ENCODE results near the gene MPL. TPM values are rescaled to one million over a fixed set of nuclear protein-coding genes. Genes with fewer than 3 reads are reported as not detected.

The MPL gene
- total and polyA plus RNA-seq, 2 of the 8 experiments (the other 6 are each of a cell fraction or from before 2014, with no cell fraction given) = 0.08 TPM; not detected in 1

- Histone ChIP-seq H2BK20ac (ENCODE audit: low read length) (no peak overlapping the region), H3K79me2 (ENCODE audit: control insufficient read depth in 1 of 2, insufficient read depth in 2 of 2, low read length in 2 of 2) (no peaks in the 10 kb centered on the region), H3K4me3 (ENCODE audit: extremely low read depth in 1 of 4, insufficient read depth in 2 of 4, low read depth in 3 of 4, low read length in 4 of 4) (no peak overlapping the region), H4K20me1 (replicated peaks in 1 of 2; ENCODE audit: control insufficient read depth in 1 of 2, insufficient read depth in 2 of 2, low read length in 2 of 2) (no peaks in the 10 kb centered on the region), H3K27me3 (replicated peaks in 1 of 4; ENCODE audit: control insufficient read depth in 3 of 4, extremely low read depth in 1 of 4, insufficient read depth in 3 of 4, low read length in 3 of 4) (no peaks in the 10 kb centered on the region), H3K4me1 (replicated peaks in 1 of 4; ENCODE audit: control insufficient read depth in 3 of 4, insufficient read depth in 4 of 4, low read length in 3 of 4) (no peaks in the 10 kb centered on the region), H2AFZ (ENCODE audit: low read length) (no peak overlapping the region), H3K23ac (ENCODE audit: insufficient read length) (no peak overlapping the region), H2BK120ac (replicated peaks; ENCODE audit: low read depth, low read length) (no peak overlapping the region), H3K56ac (replicated peaks; ENCODE audit: insufficient read length, low read depth, low read length) (no peak overlapping the region), H3K27ac (ENCODE audit: low read depth, low read length) (no peak overlapping the region), H3K18ac (ENCODE audit: extremely low read depth, low read length) (no peak overlapping the region), H4K91ac (replicated peaks; ENCODE audit: insufficient read length, low read length) (no peak overlapping the region), H3K9ac (replicated peaks in 1 of 4; ENCODE audit: extremely low read depth in 1 of 4, low read depth in 3 of 4, low read length in 3 of 4) (no peak overlapping the region), H2BK15ac (ENCODE audit: low read length) (no peak overlapping the region), H3K14ac (ENCODE audit: insufficient read length) (no peak overlapping the region), H3K79me1 (ENCODE audit: low read depth, low read length) (no peaks in the 10 kb centered on the region), H2AK5ac (ENCODE audit: low read depth, low read length) (no peak overlapping the region), H3K4ac (replicated peaks; ENCODE audit: insufficient read length, low read depth, low read length) (no peak overlapping the region), H4K5ac (ENCODE audit: insufficient read length, low read depth, low read length) (no peak overlapping the region), H3K36me3 (ENCODE audit: control insufficient read depth in 2 of 4, insufficient read depth in 4 of 4, low read length in 3 of 4) (no peaks in the 10 kb centered on the region), H3K23me2 (ENCODE audit: low read depth, low read length) (no peaks in the 10 kb centered on the region), H3K9me3 (ENCODE audit: insufficient read depth in 2 of 2, low read depth in 1 of 2, low read length in 1 of 2) (no peaks in the 10 kb centered on the region), H2BK12ac (ENCODE audit: low read depth, low read length) (no peak overlapping the region), H3K4me2 (ENCODE audit: insufficient read depth in 1 of 2, low read depth in 2 of 2, low read length in 2 of 2) (no peak overlapping the region), H4K8ac (ENCODE audit: extremely low read depth, insufficient read depth, low read length) (no peak overlapping the region), H2BK5ac (ENCODE audit: low read depth, low read length) (no peak overlapping the region)
- DNase-seq (ENCODE audit: low read depth in 1 of 2, low spot score in 2 of 2) = no peak
- CTCF ChIA-PET (ENCODE audit: partially characterized antibody) = interaction anchor here (0.9 to 1.2 kb wide), 3 partner anchors 9 to 74 kb away, joined by 3 to 4 read pairs (median 3); no protein-coding TSS in a partner anchor
- FAIRE-seq = no peak
- WGBS, 2 experiments (ENCODE audit: extremely low coverage in 1 of 2, insufficient coverage in 1 of 2, insufficient read length in 1 of 2, insufficient replicate concordance in 2 of 2, low coverage in 1 of 2, low lambda C conversion rate in 2 of 2, missing lambda C conversion rate in 1 of 2) = 79 to 100% methylated on average over 1 of the region's 1 CpG
- POLR2A ChIA-PET (ENCODE audit: partially characterized antibody) = interaction anchor here (0.9 to 2.3 kb wide), 2 partner anchors 10 to 18 kb away, joined by 5 to 9 read pairs; partner anchors contain the start of gene CDC20
- TF ChIP-seq USF2 (IDR thresholded peaks at IDR 0.05; ENCODE audit: low read length) (no peak), SAP30 (IDR thresholded peaks at IDR 0.05; ENCODE audit: insufficient read depth, insufficient replicate concordance, low read length) (no peak), BACH1 (IDR thresholded peaks at IDR 0.05; ENCODE audit: low read length) (no peak), MAFK (IDR thresholded peaks at IDR 0.05; ENCODE audit: low read depth, low read length) (no peak), CTCF (IDR thresholded peaks at IDR 0.05; ENCODE audit: control extremely low read depth in 1 of 3, insufficient read depth in 1 of 3, low read depth in 1 of 3, low read length in 3 of 3) (no peak)
Observed at GRCh38 chr1:43340559-43340958, 2.9 kb downstream of the MPL start.
